Kidney (tissue), 14 donors: Measurements from ENCODE around the gene UPK1A. TPM values are rescaled to one million over a fixed set of nuclear protein-coding genes. Genes with fewer than 3 reads are reported as not detected.

Experiments used
- DNase-seq, 5 donors: peaks; one replicate each; pipeline ENCODE4 v3.0.0-alpha.2; 2013 to 2020
- FAIRE-seq: peaks from 2 replicates; lab custom pipeline; 2012; peaks lifted over from hg19 to GRCh38; lab: Jason Lieb, UNC
- H3K27ac ChIP-seq, 2 donors: one replicate each; pipeline ENCODE4 v1.7.0; 2013; ENCODE audit warnings: low read depth in 2 of 2, low read length in 2 of 2, inconsistent platforms in 1 of 2
- H3K27me3 ChIP-seq: one replicate; pipeline ENCODE4 v1.7.1; 2013; ENCODE audit warnings: low read length, inconsistent platforms; ENCODE audit not compliant: control insufficient read depth, insufficient read depth
- H3K36me3 ChIP-seq, 3 donors: one replicate each; pipeline versions ENCODE4 v1.7.0 to v1.7.1; 2013; ENCODE audit warnings: low read length in 3 of 3, control low read depth in 1 of 3, inconsistent platforms in 1 of 3; ENCODE audit not compliant: insufficient read depth in 3 of 3, control insufficient read depth in 2 of 3
- H3K4me1 ChIP-seq, 3 donors: one replicate each; pipeline versions ENCODE4 v1.7.0 to v1.7.1; 2013; ENCODE audit warnings: low read length in 3 of 3, inconsistent platforms in 1 of 3, low read depth in 1 of 3; ENCODE audit not compliant: control insufficient read depth in 2 of 3, insufficient read depth in 2 of 3
- H3K4me3 ChIP-seq, 3 donors: one replicate each; pipeline versions ENCODE4 v1.7.0 to v1.8.1; 2013; ENCODE audit warnings: low read length in 3 of 3, control low read depth in 1 of 3, inconsistent platforms in 1 of 3
- H3K9ac ChIP-seq, 3 donors: one replicate each; pipeline versions ENCODE4 v1.7.0 to v1.7.1; 2013; ENCODE audit warnings: low read length in 3 of 3, control low read depth in 1 of 3, inconsistent platforms in 1 of 3
- H3K9me3 ChIP-seq, 3 donors: one replicate each; pipeline versions ENCODE4 v1.7.0 to v1.7.1; 2013; ENCODE audit warnings: low read length in 3 of 3, control low read depth in 1 of 3, inconsistent platforms in 1 of 3; ENCODE audit not compliant: control insufficient read depth in 2 of 3, insufficient read depth in 1 of 3
- CTCF ChIP-seq: IDR thresholded peaks from 3 replicates; pipeline ENCODE4 v1.5.1; 2012; ENCODE audit warnings: mild to moderate bottlenecking, moderate library complexity, borderline replicate concordance; ENCODE audit not compliant: insufficient read depth; ENCODE audit errors: extremely low read depth
- intact Hi-C: fragments of 100-400 bp; cut with DNase I; formaldehyde crosslinking; loops from one replicate; pipeline ENCODE4 v1.11.1; 2022
- polyA plus RNA-seq: library from polyadenylated mRNA; stranded (reverse); fragments of 350-450 nt; fragmentation: Illumina TruSeq; extraction: RNeasy Lipid Tissue Mini Kit (QIAGEN cat#74804); gene quantifications from one replicate; pipeline ENCODE4 v1.2.3, GENCODE V29; 2014; ENCODE audit warnings: low read depth, low replicate concordance; ENCODE audit not compliant: insufficient read depth
- total RNA-seq: library from RNA; stranded (reverse); fragmentation: NEBNext Ultra II Directional; extraction: Animal tissue kit (Norgen Biotek cat#: 25700); gene quantifications from one replicate; pipeline ENCODE4 v1.2.1, GENCODE V29; 2021
- donor health status: control.
- donor health status: control.
- donor health status: control.
- donor health status: control.
- donor health status: control.
- donor health status: DM: yes; HTN: yes; CAD: no.
- donor health status: Normal renal cell carcinoma (clear cell type).

Gene UPK1A
- total and polyA plus RNA-seq, 2 donors from 2014 or later: 0.32 TPM; not detected in 1

- H3K36me3 ChIP-seq: peaks cover 2 to 30% (median 25%) of the 10 kb centered on the region in 3 donors
- peak overlapping the region; percentile 65 to 98 (median 75) for H3K9ac ChIP-seq
- H3K4me3 ChIP-seq: peak overlapping the region; percentile 72 to 97 (median 84)
- H3K27me3 ChIP-seq: no peaks in the 10 kb centered on the region
- intact Hi-C loops: no loop called here
- peaks cover 0 to 5% (median 4%) of the 10 kb centered on the region in 3 donors for H3K4me1 ChIP-seq
- no peak for TF ChIP-seq CTCF
- DNase-seq (no peak), FAIRE-seq (no peak)
- no peaks in the 10 kb centered on the region for H3K9me3 ChIP-seq
- peak overlapping the region; percentile 71 to 73 for H3K27ac ChIP-seq
Observed at GRCh38 chr19:35629332-35629633, 37.0 kb upstream of the UPK1A start.

GRCh38 chr19:35633727-35634440, 32.4 kb upstream of the UPK1A start:
- no peaks in the 10 kb centered on the region for H3K9me3 ChIP-seq
- peaks cover 2 to 42% (median 41%) of the 10 kb centered on the region in 3 donors for H3K36me3 ChIP-seq
- DNase-seq (no peak), FAIRE-seq (no peak)
- peaks cover 0 to 5% (median 4%) of the 10 kb centered on the region in 3 donors for H3K4me1 ChIP-seq
- no peak overlapping the region for H3K27ac ChIP-seq
- H3K9ac ChIP-seq: no peak overlapping the region
- H3K27me3 ChIP-seq: no peaks in the 10 kb centered on the region
- H3K4me3 ChIP-seq: no peak overlapping the region
- intact Hi-C loops: no loop called here
- no peak for TF ChIP-seq CTCF

- Histone ChIP-seq H3K4me1 (no peaks in the 10 kb centered on the region), H3K9ac (no peak overlapping the region), H3K9me3 (no peaks in the 10 kb centered on the region), H3K27ac (no peak overlapping the region), H3K36me3 (peaks cover 0 to 31% (median 30%) of the 10 kb centered on the region in 3 donors), H3K4me3 (no peak overlapping the region), H3K27me3 (no peaks in the 10 kb centered on the region)
- no peak for TF ChIP-seq CTCF
- intact Hi-C loops: no loop called here
- FAIRE-seq: no peak
- no peak for DNase-seq
Observed at GRCh38 chr19:35636651-35637050, 29.7 kb upstream of the UPK1A start.
